Activated T-cell treated with anti-CD3 and anti-CD28 coated beads for 1 hour (primary cell): ENCODE data around the gene S100A2.
"Not testable (repeated sequence)": the region's sequence is repeated elsewhere in the genome, so short reads cannot be mapped to it uniquely, and the experiment has no call there.

Source experiments
- DNase-seq: peaks from one replicate; pipeline ENCODE4 v3.0.0-alpha.2; 2020; ENCODE audit warnings: low read depth

The S100A2 gene

DNA sequence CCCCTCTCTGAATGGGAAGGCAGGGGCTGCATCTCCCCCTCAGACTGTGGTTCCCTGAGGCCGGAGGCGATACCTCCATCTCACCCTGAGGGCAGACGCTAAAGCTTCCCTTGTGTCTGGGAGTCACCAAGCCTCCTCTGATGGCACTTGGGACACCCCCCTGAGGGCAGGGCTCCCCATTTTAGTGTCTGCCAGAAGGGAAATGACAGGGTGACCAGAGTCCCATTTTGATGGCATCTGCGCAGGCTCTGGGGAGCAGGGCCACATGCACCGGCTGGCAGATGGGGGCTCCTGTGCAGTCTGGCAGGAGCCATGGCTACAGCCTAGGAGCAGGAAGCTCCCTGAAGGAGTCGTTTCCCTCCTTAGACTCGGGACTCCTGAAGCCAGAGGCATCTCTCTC is 1.7 kb downstream of the S100A2 start:
- DNase-seq, result no peak

DNA sequence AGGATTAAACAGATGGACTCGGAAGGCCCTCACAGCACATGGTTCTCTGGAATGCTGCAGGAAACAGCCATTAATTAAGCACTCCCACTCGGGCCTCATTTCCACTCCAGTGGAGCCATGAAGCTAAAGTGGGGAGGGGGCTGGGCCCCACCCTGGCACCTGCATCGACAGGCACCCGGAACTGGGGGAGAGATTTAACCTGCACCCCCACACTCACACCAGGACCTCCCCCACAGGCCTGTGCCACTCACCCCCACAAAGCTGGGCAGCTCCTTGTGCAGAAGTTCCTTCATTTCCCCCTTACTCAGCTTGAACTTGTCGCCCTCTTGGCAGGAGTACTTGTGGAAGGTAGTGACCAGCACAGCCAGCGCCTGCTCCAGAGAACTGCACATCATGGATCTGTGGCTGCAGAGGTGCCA is 2.2 kb downstream of the S100A2 start:
- no peak for DNase-seq

DNA sequence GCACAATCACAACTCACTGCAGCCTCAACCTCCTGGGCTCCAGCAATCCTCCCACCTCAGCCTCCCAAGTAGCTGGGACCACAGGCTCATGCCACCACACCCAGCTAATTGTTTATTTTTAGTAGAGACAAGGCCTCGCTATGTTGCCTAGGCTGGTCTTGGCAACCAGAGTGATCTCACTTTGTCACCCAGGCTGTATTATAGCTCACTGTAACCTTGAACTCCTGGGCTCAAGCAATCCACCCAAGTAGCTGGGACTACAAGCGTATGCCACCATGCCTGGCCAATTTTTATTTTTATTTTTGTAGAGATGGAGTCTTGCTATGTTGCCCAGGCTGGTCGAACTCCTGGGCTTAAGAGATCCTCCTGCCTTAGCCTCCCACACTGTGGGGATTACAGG is 3.6 kb downstream of the S100A2 start:
- not testable (repeated sequence) for DNase-seq

DNA sequence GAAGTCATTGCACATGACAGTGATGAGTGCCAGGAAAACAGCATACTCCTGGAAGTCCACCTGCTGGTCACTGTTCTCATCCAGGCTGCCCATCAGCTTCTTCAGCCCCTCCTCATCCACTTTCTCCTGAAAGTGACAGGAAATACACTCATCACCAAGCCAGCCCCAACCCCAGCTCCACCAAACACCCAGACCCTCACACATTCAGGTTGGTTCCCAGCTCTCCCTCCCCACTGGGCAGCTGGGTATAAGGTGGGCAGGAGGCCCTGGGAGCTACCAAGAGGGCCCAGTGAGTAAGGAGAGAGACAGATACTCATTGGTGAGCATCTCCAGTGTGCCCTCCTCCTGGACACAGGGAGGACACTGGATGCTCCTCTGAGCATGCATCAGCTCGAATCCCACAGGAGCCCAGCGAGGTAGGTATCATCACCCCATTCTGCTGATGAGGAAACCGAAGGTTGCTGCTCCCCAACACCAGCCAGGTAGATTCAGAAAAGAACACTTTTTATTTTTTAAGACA is 4.1 kb downstream of the S100A2 start:
- no peak for DNase-seq

DNA sequence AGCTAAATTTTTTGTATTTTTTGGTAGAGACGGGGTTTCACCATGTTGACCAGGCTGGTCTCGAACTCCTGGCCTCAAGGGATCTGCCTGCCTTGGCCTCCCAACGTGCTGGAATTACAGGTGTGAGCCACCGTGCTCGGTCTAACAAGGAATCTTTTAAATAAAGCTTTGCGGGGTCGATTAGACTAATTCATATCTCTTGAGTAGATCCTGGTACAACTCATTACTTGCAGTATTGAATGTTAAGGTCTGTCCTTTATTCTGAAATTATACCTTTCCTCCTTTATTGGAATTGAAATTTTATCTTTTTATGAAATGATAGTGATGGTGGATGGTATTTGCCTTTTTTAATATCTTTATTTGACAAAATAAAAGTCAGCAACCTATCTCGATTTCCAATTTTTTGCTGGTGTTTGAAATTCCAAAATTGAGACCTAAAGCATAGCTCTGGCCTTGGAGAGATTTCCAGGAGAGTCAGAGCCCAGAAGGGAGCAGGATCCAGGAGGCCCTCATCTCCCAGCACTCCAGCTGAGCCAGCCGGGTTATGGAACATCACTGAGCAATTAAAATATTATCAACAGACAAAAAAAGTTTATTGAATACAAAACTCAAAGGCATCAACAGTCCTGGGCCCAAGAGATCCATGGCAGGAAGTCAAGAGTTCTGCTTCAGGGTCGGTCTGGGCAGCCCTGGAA is 4.7 kb downstream of the S100A2 start:
- no peak for DNase-seq

DNA sequence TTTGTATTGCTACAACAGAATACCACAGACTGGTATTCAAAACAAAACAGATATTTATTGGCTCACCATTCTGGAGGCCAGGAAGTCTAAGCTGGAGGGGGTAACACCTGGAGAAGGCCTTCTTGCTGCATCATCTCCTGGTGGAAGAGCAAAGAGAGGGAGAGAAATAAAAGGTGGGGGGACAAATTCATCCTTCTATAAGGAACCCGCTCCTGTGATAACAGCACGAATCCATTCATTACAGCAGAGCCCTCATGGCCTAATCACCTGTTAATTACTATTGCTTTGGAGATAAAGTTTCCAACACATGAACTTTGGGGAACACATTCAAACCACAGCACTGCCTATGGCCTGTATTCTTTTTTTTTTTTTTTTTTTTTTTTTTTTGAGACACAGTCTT is 5.4 kb downstream of the S100A2 start:
- DNase-seq, result no peak

DNA sequence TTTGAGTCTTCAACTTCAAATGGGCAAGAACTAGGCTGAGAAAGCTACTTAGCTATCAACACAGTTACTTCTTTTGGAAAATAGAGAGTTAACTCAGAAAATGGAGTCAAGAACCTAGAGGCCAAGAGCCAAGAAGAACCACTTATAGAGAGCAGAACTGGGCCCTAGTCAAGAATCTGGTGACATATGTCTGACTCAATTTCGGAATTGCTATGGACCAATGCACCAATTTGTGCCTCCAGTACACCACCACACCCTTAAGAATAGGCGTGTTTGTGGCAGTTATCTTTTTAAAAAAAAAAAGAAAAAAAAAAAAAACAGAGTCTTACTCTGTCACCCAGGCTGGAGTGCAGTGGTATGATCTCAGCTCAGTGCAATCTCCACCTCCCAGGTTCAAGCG is 7.8 kb downstream of the S100A2 start:
- no peak for DNase-seq

DNA sequence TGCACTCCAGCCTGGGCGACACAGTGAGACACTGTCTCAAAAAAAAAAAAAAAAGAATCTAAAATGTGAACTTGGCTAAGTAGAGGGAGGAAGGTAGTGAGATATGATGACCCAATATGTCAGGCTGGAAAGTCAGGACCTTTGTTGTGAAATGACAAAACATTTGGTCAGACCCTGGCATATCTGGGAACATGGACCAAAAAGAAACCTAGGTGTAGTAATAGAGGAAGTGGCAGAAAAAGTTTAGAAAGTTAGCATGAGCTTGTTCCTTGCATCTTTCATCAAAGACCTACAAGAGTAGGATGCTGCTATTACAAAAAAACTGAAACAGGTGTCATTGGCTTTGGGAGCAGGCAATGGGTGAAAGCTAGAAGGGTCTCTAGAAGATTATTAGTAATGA is 9.3 kb downstream of the S100A2 start:
- DNase-seq, result no peak

DNA sequence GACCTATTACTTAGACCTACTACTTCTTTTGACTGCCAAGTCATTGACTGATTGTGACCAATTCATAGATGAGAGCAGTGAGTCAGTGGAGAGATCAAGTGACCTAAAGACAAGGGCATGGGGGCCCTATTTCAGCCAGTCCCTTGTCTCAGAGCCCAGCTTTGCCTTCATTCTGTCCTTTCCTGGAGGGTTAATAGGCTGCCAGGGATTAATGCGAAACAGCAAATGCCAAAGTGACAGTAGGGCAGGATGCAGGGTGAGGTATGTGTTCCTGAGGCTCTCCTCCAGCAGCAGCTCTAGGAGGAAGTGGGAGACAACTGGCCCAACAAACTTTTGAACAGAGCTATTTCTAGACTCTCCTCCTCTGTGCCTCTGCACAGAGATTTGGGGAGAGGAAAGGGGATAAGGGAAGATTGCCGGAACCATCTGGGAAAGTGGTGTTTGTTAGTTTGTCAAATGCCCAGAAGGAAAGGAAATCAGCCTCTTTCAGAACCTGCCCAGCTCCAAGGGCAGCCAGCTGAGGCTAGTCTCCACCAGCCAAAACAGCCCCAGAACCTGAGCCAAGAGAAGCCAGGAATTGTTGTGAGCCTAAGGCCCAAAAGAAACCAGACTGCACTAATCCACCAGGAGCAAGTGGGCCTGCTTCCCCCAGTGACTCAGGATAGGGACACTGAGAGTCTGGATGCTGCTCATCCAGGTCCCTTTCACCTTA is 11.7 kb downstream of the S100A2 start:
- no peak for DNase-seq

DNA sequence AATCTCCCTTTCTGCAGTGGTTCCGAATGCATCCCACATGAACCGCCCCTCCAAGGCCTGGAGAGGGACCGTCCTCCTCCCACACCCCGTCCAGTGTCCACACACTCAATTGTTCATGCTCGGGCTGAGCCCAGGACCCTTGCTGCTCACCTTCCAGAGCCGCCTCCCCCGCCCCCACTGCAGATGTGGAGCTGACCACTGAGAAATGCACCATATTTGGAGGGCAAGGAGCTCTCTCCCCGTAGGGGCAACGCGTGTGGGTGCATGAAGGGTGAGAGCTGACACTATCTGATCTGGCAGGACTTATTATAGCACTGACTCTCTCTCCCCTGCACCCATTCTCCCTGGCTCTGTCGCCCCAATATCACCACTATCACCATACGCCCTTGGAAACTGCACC is 12.5 kb downstream of the S100A2 start:
- DNase-seq, result no peak

DNA sequence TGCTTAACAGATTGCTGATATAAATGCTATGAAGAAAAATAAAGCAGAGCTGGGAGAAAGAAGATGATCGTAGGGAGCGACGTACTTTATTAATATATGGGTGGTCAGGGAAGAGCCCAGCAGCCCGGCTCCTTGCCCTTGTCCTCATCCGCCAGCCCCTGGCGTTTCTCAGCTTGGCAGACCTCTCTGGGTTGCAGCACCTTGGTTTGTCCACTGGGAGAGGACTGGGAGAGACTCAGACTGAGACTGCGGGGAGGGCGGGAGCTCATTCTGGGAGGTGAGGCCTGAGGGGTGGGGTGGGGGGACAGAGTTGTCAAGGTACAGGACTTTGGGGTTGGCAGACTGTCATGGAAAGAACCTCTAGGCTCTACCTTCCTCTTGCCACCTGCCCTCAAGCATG is 13.3 kb downstream of the S100A2 start:
- no peak for DNase-seq

DNA sequence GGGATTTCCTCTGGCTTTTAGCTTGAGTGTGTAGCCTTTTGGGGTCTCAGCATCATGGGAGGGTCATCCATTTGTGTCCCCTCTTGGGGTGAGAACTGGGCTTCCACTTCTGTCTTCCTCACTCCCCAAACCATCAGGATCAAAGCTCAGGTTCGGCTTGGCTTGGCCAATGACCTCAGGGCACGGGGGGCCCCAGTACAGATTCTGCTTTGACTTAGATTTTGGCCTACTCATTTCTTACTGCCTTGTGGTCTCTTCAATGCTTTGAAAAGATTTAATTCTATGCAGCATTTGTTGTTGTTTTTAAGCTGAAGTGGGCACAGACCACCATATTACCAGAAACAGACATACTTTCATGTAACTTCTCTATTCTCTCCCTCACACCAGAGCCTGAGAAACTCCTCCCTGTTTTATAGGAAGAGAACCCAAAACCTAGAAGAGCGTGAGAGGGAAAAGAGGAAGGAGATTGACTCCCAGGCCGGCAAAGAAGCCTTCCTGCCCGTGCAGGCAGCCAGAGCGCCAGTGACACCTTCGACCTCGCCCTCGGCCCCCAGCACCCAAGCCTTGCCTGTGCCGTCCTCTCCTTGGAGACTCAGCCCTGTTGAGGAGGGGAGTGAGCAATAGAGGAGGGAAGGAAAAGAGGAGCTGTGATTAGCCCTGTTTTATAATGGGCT is 14.7 kb downstream of the S100A2 start:
- DNase-seq, result no peak

DNA sequence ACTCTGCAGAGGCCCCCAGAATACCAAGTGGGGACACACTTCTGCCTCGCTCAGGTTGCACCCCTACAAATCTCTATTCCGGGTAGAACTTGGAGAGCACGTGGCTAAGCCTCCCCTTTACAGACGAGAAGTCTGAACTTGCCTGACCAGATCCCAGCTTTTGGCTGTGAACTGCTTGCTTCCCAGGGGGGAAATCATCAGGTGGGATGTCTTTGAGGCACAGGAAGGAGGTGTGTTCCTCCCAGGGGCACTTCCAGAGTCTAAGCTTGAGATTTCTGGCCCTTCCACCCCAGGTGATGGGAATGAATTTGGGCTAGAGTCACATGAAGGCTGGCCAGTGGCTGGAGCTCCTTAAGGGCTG is 15.3 kb downstream of the S100A2 start:
- DNase-seq, result no peak

DNA sequence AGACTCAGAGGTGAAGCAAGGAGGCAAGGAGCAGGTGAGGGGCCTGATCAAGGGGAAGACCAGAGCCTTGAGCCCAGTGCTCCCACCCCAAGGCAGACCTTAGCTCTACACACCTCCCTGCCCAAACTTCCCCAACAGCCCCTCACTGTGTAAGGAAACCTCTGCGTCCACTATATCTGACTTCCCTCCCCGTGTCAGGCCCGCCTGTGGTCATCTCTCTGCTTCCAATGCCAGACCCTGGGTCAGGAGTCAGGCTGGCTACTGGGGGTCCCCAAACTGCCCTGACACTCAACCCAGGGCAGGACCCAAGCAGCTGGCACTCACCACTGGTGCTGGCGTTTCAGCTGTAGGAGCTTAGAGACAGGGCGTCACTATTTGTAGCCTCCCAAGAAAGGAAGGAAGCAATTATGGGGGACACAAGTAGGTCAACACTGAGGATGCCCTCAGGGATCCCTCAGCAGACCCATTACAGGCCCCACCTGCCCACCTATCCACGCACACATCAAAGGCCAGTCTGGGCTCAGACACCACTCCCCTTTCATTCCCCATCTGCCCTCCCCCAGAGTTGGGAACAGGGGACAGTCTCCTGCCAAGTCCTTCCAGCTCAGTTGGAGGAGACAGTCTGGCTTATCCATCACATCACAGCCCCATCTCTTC is 15.8 kb downstream of the S100A2 start:
- DNase-seq, result no peak

DNA sequence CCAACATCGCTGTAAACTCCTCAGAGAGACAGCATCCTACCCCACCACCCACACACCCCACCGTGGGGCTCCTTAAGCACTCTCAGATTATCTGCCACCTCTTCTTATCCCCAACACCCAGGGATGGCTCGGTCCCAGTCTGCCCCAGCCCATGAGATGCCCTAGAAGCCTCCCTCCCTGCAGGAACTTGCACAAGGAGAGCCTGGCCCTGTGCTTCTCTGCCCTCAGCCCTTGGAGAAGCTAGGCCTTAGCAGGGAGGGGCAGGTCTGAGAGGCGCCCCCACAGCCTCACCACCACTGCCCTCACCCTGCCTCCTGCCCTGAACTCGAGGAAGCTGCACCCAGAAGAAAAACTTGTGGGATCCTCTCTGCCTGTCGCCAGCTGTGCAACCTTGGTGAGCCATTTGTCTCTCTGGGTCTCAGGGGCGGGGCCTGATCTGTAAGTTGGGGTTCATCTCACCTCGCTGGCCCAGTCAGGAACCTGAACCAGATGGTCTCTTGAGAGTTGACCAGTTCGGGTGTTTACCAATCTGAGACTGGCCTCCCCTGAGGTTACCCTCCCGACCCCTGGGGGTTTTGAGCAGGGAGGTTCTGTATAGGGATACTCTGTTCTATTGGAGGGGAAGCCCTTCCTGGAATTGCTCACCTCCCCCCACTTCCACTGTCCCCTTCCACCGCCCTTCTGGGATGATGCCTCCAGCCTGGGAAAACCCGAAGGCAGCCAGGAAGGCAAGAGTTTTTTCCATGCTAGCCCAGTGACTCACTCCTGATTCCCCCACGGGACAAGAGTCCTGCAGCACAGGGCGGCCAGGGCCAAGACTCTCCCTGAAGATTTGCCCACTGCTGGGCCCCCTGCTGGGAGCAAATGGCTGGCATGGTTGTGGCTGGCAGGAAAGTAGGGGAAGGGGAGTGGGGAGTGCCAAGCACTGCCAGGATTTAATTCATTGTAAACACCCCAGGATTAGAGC is 16.6 kb downstream of the S100A2 start, which contains the start of gene S100A3:
TSS of gene S100A3 (minus strand) at position 537 of the 967 bp plus-strand sequence. CDS start 773 bp downstream, outside the sequence.
- DNase-seq, result no peak

DNA sequence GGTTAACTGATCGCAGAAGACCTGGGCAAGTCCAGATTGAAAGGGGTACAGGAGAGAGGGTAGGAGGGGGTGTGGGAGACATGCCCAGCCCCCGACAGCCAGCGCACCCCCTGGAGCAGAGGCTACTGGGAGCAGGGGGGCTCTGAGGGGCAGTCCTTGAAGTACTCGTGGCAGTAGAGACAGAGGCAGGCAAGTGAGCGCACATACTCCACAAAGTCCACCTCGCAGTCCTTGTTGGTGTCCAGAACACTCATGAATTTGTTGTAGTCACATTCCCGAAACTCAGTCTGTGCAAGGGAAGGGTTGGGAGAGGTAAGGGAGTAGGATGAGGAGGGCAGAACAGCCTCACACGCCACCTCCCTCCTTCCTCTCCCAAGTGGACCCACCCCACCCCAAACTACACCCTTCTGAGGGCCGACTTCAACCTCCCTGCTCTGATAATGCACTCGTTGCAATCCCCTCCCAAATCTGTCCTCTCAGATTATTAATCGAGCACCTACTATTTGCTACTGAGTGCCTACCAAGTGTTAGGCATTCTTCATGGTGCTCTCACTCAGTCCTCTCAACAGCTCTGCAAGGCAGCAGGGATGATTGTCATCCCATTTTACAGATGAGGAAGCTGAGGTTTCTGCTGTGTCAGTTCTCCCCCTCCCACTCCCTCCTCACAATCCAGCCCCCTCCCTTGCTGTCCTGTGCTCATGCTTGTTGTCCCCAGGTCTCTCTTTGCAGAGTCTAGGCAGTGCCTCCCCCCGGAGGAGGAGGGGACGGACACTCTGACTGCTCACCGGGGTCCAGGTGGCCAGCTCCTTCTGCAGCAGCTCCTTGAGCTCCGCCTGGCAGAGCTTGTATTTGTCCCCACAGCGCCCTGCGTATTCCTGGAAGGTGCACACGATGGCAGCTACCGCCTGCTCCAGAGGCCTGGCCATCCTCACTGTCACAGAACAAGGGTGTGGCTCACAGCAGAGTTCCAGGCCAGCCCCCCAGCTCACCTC is 17.8 kb downstream of the S100A2 start:
- no peak for DNase-seq

DNA sequence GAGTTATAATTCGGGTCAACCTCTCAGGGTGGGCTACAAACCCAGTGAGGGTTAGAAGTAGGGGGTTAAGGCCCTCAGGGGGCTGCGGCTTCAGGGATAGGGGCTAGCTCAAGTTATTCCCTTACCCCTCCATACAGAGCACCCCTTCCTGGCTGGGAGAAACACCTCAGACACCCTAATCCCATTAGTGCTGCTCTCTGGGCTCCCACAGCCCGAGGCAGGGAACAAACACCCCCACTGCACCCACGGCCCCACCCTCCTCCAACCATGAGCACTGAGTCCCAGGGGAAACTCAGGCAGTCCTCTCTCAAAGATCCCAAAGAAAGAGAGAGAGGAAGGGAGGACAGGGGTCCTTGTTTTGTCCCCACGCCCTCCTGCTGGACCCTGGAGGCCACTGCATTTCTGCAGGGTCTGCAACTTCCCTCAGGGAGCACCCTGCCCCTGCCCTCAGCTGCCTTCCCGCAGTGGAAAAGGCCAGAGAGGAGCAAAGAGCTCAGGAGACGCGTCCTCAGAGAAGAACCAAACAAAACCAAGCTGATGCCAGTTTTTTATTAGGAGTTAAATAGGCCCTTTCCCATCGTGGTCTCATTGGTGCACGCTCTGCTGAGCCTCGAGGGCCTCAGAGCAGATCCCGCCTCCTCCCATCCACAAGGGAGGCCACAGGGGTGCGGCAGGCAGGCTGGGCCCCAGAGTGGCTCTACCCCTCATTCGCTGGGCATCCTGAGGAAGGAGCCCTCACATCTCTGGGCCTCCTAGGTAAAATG is 18.7 kb downstream of the S100A2 start:
- no peak for DNase-seq

DNA sequence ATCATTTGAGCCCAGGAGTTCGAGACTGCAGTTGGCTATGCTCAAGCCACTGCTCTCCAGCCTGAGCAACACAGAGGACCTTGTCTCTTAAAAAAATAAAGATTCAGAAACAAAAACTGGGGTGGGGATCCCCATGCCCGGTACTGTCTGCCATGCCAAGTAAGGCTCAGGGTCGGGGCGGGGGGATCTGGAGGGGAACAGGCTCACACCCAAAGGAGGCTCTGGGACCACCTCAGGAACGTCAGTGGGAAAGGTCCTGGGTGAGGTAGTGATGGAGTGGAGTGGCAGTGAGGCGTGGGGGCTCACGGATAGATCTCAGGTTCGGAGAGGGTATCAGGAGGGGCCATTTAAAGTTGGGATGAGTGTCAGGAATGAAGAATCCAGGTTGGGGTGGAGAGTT is 19.3 kb downstream of the S100A2 start:
- no peak for DNase-seq
